HEK293 (cell line): ENCODE measurements around the gene KCNK4.

ENCODE experiments used
- CTCF ChIA-PET: fragments of 350-600 bp; formaldehyde crosslinking; extraction: SDS; loops from one replicate; lab custom pipeline; 2021; ENCODE audit warnings: antibody characterized with exemption; lab: Yijun Ruan, JAX
- POLR2A ChIA-PET: fragments of 300-600 bp; formaldehyde crosslinking; extraction: SDS; loops from one replicate; lab custom pipeline; 2020; ENCODE audit warnings: antibody characterized with exemption, inconsistent platforms; lab: Yijun Ruan, JAX
- H3K27ac ChIP-seq: fragments of 200-500 bp; sonication (Bioruptor generic); 2 replicates; pipeline ENCODE4 v1.5.1; 2014; ENCODE audit warnings: low read depth, low read length, control low read depth, inconsistent platforms; ENCODE audit errors: extremely low read depth
- H3K36me3 ChIP-seq, 2 experiments: fragments of 200-500 bp in 1 of 2; sonication (Bioruptor generic) in 1 of 2; 1 replicate in 1 of 2; 2 replicates in 1 of 2; pipeline ENCODE4 v1.5.1; 2014 to 2017; ENCODE audit warnings: inconsistent platforms in 2 of 2, low read length in 2 of 2; ENCODE audit not compliant: control insufficient read depth in 2 of 2, insufficient read depth in 1 of 2
- H3K4me1 ChIP-seq: fragments of 200-500 bp; sonication (Bioruptor generic); 2 replicates; pipeline ENCODE4 v1.5.1; 2014; ENCODE audit warnings: mild to moderate bottlenecking, low read length, inconsistent platforms; ENCODE audit not compliant: control insufficient read depth, insufficient read depth
- H3K4me3 ChIP-seq: 2 replicates; pipeline ENCODE4 v1.5.1; 2011; ENCODE audit warnings: low read depth, mild to moderate bottlenecking, control low read depth, low read length, moderate library complexity
- H3K9me3 ChIP-seq: fragments of 200-500 bp; sonication (Bioruptor generic); 2 replicates; pipeline ENCODE4 v1.5.1; 2014; ENCODE audit warnings: low read depth, low read length, inconsistent platforms; ENCODE audit not compliant: control insufficient read depth, insufficient read depth
- HOXC10 ChIP-seq: sonication (generic); formaldehyde crosslinking; IDR thresholded peaks from 2 replicates; pipeline ENCODE4 v1.8.1; 2023; ENCODE audit warnings: mild to moderate bottlenecking, missing genetic modification reagents
- KLF17 ChIP-seq: fragments of 450-650 bp; formaldehyde crosslinking; IDR thresholded peaks from 2 replicates; pipeline ENCODE4 v1.5.1; 2016; ENCODE audit warnings: missing biosample characterization, missing genetic modification characterization
- MZF1 ChIP-seq: fragments of 450-650 bp; formaldehyde crosslinking; IDR thresholded peaks from 2 replicates; pipeline ENCODE4 v1.5.1; 2017; ENCODE audit warnings: missing biosample characterization, missing genetic modification characterization, borderline replicate concordance
- OVOL3 ChIP-seq: fragments of 450-650 bp; formaldehyde crosslinking; IDR thresholded peaks from 2 replicates; pipeline ENCODE4 v1.5.1; 2016; ENCODE audit warnings: missing biosample characterization, missing genetic modification characterization
- PATZ1 ChIP-seq: fragments of 450-650 bp; formaldehyde crosslinking; IDR thresholded peaks from 2 replicates; pipeline ENCODE4 v1.5.1; 2016; ENCODE audit warnings: missing biosample characterization, missing genetic modification characterization
- PRDM1 ChIP-seq: fragments of 450-650 bp; formaldehyde crosslinking; IDR thresholded peaks from 2 replicates; pipeline ENCODE4; 2016; ENCODE audit warnings: missing biosample characterization, missing genetic modification characterization
- TCF7L2 ChIP-seq: IDR thresholded peaks from 2 replicates; pipeline ENCODE4 v1.6.1; 2011; ENCODE audit warnings: low read depth, mild to moderate bottlenecking, inconsistent platforms, low read length, moderate library complexity, borderline replicate concordance
- ZBTB17 ChIP-seq: fragments of 450-650 bp; formaldehyde crosslinking; IDR thresholded peaks from 2 replicates; pipeline ENCODE4 v1.5.1; 2016; ENCODE audit warnings: missing biosample characterization, missing genetic modification characterization
- ZBTB20 ChIP-seq: fragments of 450-650 bp; formaldehyde crosslinking; IDR thresholded peaks from 2 replicates; pipeline ENCODE4 v1.5.1; 2016; ENCODE audit warnings: missing biosample characterization, missing genetic modification characterization
- ZBTB26 ChIP-seq: fragments of 450-650 bp; formaldehyde crosslinking; optimal IDR thresholded peaks from 2 replicates; pipeline ENCODE3; 2016; ENCODE audit warnings: missing biosample characterization, mild to moderate bottlenecking, missing genetic modification characterization
- ZEB2 ChIP-seq: fragments of 450-650 bp; formaldehyde crosslinking; IDR thresholded peaks from 2 replicates; pipeline ENCODE4 v1.5.1; 2016; ENCODE audit warnings: missing biosample characterization, missing genetic modification characterization
- ZNF132 ChIP-seq: fragments of 450-650 bp; formaldehyde crosslinking; IDR thresholded peaks from 2 replicates; pipeline ENCODE4 v1.5.1; 2017; ENCODE audit warnings: missing biosample characterization, missing genetic modification characterization, borderline replicate concordance
- ZNF148 ChIP-seq: fragments of 450-650 bp; formaldehyde crosslinking; IDR thresholded peaks from 2 replicates; pipeline ENCODE4 v1.5.0; 2017; ENCODE audit warnings: missing biosample characterization, missing genetic modification characterization, borderline replicate concordance
- ZNF184 ChIP-seq: fragments of 450-650 bp; IDR thresholded peaks from 2 replicates; pipeline ENCODE4 v1.5.1; 2018; ENCODE audit warnings: missing biosample characterization, mild to moderate bottlenecking, missing genetic modification characterization
- ZNF202 ChIP-seq: fragments of 450-650 bp; formaldehyde crosslinking; IDR thresholded peaks from 2 replicates; pipeline ENCODE4 v1.5.1; 2016; ENCODE audit warnings: missing biosample characterization, missing genetic modification characterization, borderline replicate concordance
- ZNF26 ChIP-seq: fragments of 450-650 bp; formaldehyde crosslinking; IDR thresholded peaks from 2 replicates; pipeline ENCODE4 v1.5.1; 2016; ENCODE audit warnings: missing biosample characterization, missing genetic modification characterization
- ZNF274 ChIP-seq, 2 experiments: fragments of 200-500 bp in 1 of 2; fragments of 450-650 bp in 1 of 2; sonication (Bioruptor generic) in 1 of 2; formaldehyde crosslinking in 1 of 2; IDR thresholded peaks; 2 replicates each; pipeline versions ENCODE4 v1.5.1 to v1.6.1; 2014 to 2016; ENCODE audit warnings: borderline replicate concordance in 1 of 2, inconsistent platforms in 1 of 2, low read length in 1 of 2, missing biosample characterization in 1 of 2, missing genetic modification characterization in 1 of 2
- ZNF350 ChIP-seq: fragments of 450-650 bp; formaldehyde crosslinking; IDR thresholded peaks from 2 replicates; pipeline ENCODE4 v1.5.0; 2017; ENCODE audit warnings: missing biosample characterization, mild to moderate bottlenecking, missing genetic modification characterization
- ZNF433 ChIP-seq: fragments of 450-650 bp; formaldehyde crosslinking; IDR thresholded peaks from 2 replicates; pipeline ENCODE4 v1.5.1; 2016; ENCODE audit warnings: missing biosample characterization, missing genetic modification characterization, low read depth
- ZNF670 ChIP-seq: fragments of 450-650 bp; formaldehyde crosslinking; IDR thresholded peaks from 2 replicates; pipeline ENCODE4 v1.5.1; 2016; ENCODE audit warnings: missing biosample characterization, missing genetic modification characterization, low read depth

KCNK4 gene

GRCh38 chr11:64338716-64339115, 47.6 kb downstream of the KCNK4 start:
- no peaks in the 10 kb centered on the region for H3K9me3 ChIP-seq
- no peaks in the 10 kb centered on the region for H3K4me1 ChIP-seq
- CTCF ChIA-PET = interaction anchor here (0.6 to 9.6 kb wide), 4 partner anchors 17 to 423 kb away, joined by 3 to 81 read pairs (median 5); partner anchors contain the start of gene RPS6KA4
- TF ChIP-seq ZNF350 (tag by site-specific recombination) (no peak), ZBTB20 (tag by site-specific recombination) (no peak), MZF1 (tag by site-specific recombination) (no peak), ZEB2 (tag by site-specific recombination) (no peak), HOXC10 (CRISPR knock-in tag) (no peak), ZNF274 (IDR thresholded peaks at IDR 0.05; ENCODE audit: low read length) (no peak), ZNF274 (tag by site-specific recombination; IDR thresholded peaks at IDR 0.05; ENCODE audit: borderline replicate concordance) (no peak), ZBTB17 (no peak), ZBTB26 (tag by site-specific recombination) (no peak), ZNF26 (no peak), PRDM1 (tag by site-specific recombination) (no peak), OVOL3 (tag by site-specific recombination) (no peak), ZNF670 (tag by site-specific recombination) (no peak), ZNF202 (no peak), PATZ1 (tag by site-specific recombination) (no peak), TCF7L2 (no peak), ZNF132 (tag by site-specific recombination) (no peak), ZNF433 (no peak), ZNF148 (no peak), KLF17 (no peak), ZNF184 (tag by site-specific recombination) (no peak)
- H3K4me3 ChIP-seq = no peak overlapping the region
- no peak overlapping the region for H3K27ac ChIP-seq
- H3K36me3 ChIP-seq = no peaks in the 10 kb centered on the region
- POLR2A ChIA-PET = no interaction called here
